ENCODE results near the gene CERS2. TPM values are rescaled to one million over a fixed set of nuclear protein-coding genes. Genes with fewer than 3 reads are reported as not detected.
A peak's percentile ranks its signal among the peaks of the same experiment; 100 is the strongest.

The CERS2 gene
- total RNA-seq, 1 donor from 2014 or later, result 261 TPM

- Mint-ChIP-seq H3K36me3 (ENCODE audit: unreplicated experiment) (peaks cover 71% of the 10 kb centered on the region), H3K27ac (ENCODE audit: unreplicated experiment) (no peak overlapping the region), H3K9me3 (ENCODE audit: unreplicated experiment) (no peaks in the 10 kb centered on the region), H3K4me1 (ENCODE audit: unreplicated experiment) (peaks cover 3% of the 10 kb centered on the region), H3K27me3 (ENCODE audit: unreplicated experiment) (no peaks in the 10 kb centered on the region), H3K4me3 (ENCODE audit: unreplicated experiment) (no peak overlapping the region)
- DNase-seq (ENCODE audit: extremely low spot score, unreplicated experiment), result no peak
- no peak for TF ChIP-seq CTCF (IDR thresholded peaks at IDR 0.05)
These were observed 10.5 kb downstream of the CERS2 start for GRCh38 chr1:150964164-150964489.

GRCh38 chr1:150963321-150964163, 11.1 kb downstream of the CERS2 start:
- no peaks in the 10 kb centered on the region for H3K27me3 Mint-ChIP-seq (ENCODE audit: unreplicated experiment)
- no peaks in the 10 kb centered on the region for H3K4me1 Mint-ChIP-seq (ENCODE audit: unreplicated experiment)
- DNase-seq (ENCODE audit: extremely low spot score, unreplicated experiment), result no peak
- no peak overlapping the region for H3K4me3 Mint-ChIP-seq (ENCODE audit: unreplicated experiment)
- H3K27ac Mint-ChIP-seq (ENCODE audit: unreplicated experiment), result peak overlapping the region; percentile 44
- no peaks in the 10 kb centered on the region for H3K9me3 Mint-ChIP-seq (ENCODE audit: unreplicated experiment)
- TF ChIP-seq CTCF (IDR thresholded peaks at IDR 0.05), result no peak
- H3K36me3 Mint-ChIP-seq (ENCODE audit: unreplicated experiment), result peaks cover 74% of the 10 kb centered on the region

GRCh38 chr1:150961756-150962155, 12.9 kb downstream of the CERS2 start:
- no peak for TF ChIP-seq CTCF (IDR thresholded peaks at IDR 0.05)
- Mint-ChIP-seq H3K4me3 (ENCODE audit: unreplicated experiment) (no peak overlapping the region), H3K9me3 (ENCODE audit: unreplicated experiment) (no peaks in the 10 kb centered on the region), H3K4me1 (ENCODE audit: unreplicated experiment) (no peaks in the 10 kb centered on the region), H3K27ac (ENCODE audit: unreplicated experiment) (no peak overlapping the region), H3K27me3 (ENCODE audit: unreplicated experiment) (no peaks in the 10 kb centered on the region), H3K36me3 (ENCODE audit: unreplicated experiment) (peaks cover 65% of the 10 kb centered on the region)
- no peak for DNase-seq (ENCODE audit: extremely low spot score, unreplicated experiment)

GRCh38 chr1:150960646-150961045, 14.0 kb downstream of the CERS2 start:
- H3K27me3 Mint-ChIP-seq (ENCODE audit: unreplicated experiment), result no peaks in the 10 kb centered on the region
- no peaks in the 10 kb centered on the region for H3K4me1 Mint-ChIP-seq (ENCODE audit: unreplicated experiment)
- H3K4me3 Mint-ChIP-seq (ENCODE audit: unreplicated experiment), result no peak overlapping the region
- peaks cover 55% of the 10 kb centered on the region for H3K36me3 Mint-ChIP-seq (ENCODE audit: unreplicated experiment)
- no peak for DNase-seq (ENCODE audit: extremely low spot score, unreplicated experiment)
- no peak for TF ChIP-seq CTCF (IDR thresholded peaks at IDR 0.05)
- no peak overlapping the region for H3K27ac Mint-ChIP-seq (ENCODE audit: unreplicated experiment)
- no peaks in the 10 kb centered on the region for H3K9me3 Mint-ChIP-seq (ENCODE audit: unreplicated experiment)

GRCh38 chr1:150957666-150958065, 17.0 kb downstream of the CERS2 start:
- no peaks in the 10 kb centered on the region for H3K27me3 Mint-ChIP-seq (ENCODE audit: unreplicated experiment)
- no peak overlapping the region for H3K4me3 Mint-ChIP-seq (ENCODE audit: unreplicated experiment)
- no peak for DNase-seq (ENCODE audit: extremely low spot score, unreplicated experiment)
- no peak for TF ChIP-seq CTCF (IDR thresholded peaks at IDR 0.05)
- H3K36me3 Mint-ChIP-seq (ENCODE audit: unreplicated experiment), result peaks cover 52% of the 10 kb centered on the region
- no peak overlapping the region for H3K27ac Mint-ChIP-seq (ENCODE audit: unreplicated experiment)
- H3K4me1 Mint-ChIP-seq (ENCODE audit: unreplicated experiment), result no peaks in the 10 kb centered on the region
- no peaks in the 10 kb centered on the region for H3K9me3 Mint-ChIP-seq (ENCODE audit: unreplicated experiment)

Data from osteocyte (in vitro differentiated cells).